ENCODE results near the gene GNLY.

The GNLY gene

DNA sequence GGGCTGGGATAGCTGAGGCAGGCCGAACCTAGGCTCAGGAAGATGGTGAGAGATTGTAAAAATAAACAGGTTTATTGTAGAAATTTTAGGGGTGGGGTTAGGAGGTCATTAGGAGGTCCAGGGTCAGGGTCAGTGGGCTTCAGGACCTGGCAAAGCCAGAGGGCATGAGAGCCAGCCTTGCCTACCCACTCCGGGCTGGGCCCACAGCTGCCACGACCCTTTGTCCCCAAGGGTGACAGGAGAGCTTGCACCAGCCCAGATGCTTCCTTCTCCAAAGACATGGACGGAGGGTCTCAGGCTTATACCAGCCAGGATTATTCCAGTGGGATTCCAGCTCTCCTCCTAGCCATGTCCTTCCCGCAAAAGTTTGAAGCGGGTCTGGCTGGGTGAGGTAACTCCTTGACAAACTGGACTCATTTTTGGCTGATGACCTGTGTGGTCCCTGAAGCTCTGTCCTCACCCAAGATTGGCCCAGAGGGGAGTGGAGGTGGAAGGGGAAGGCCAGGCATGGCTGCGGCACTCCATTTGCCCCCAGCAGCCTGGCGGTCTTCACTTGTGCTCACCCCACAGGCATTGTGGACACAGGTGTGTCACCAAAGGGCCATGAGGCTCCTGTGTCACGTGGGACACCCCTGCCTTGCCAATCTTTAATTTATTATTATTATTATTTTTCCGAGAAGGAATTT is 35.8 kb downstream of the GNLY start:
- DNase-seq (ENCODE audit: low read depth), result no peak
- TF ChIP-seq, protein P1, sequence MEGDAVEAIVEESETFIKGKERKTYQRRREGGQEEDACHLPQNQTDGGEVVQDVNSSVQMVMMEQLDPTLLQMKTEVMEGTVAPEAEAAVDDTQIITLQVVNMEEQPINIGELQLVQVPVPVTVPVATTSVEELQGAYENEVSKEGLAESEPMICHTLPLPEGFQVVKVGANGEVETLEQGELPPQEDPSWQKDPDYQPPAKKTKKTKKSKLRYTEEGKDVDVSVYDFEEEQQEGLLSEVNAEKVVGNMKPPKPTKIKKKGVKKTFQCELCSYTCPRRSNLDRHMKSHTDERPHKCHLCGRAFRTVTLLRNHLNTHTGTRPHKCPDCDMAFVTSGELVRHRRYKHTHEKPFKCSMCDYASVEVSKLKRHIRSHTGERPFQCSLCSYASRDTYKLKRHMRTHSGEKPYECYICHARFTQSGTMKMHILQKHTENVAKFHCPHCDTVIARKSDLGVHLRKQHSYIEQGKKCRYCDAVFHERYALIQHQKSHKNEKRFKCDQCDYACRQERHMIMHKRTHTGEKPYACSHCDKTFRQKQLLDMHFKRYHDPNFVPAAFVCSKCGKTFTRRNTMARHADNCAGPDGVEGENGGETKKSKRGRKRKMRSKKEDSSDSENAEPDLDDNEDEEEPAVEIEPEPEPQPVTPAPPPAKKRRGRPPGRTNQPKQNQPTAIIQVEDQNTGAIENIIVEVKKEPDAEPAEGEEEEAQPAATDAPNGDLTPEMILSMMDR (IDR thresholded peaks at IDR 0.05; ENCODE audit: control insufficient read depth, insufficient read depth, low read depth, low read length, missing control alignments), result no peak
- no peak overlapping the region for H3K4me3 ChIP-seq (ENCODE audit: control insufficient read depth, low read depth, low read length)

DNA sequence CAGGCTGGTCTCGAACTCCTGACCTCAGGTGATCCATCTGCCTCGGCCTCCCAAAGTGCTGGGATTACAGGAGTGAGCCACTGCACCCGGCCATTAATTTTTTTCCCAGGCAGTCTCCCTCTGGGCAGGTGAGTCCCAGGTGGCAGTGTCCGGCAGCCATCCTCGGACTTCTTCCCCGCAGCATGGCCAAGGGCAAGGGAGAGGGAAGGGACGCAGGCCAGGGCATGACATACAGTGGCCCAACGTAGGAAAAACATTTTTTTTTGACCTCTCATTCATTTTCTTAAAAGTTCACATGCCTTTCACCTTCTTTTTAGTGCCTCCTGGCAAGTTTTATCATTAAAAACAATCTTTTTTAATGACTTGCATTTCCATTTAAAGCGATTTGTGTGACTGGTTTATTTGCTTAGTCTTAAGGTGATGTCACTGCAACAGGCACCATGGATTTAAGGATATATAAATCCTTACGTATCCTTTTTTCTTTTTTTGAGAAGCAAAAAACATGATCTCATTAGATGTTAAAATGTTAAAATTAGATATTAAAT is 36.6 kb downstream of the GNLY start:
- TF ChIP-seq, protein P1 (IDR thresholded peaks at IDR 0.05; ENCODE audit: control insufficient read depth, insufficient read depth, low read depth, low read length, missing control alignments), result no peak
- DNase-seq (ENCODE audit: low read depth), result no peak

GRCh38 chr2:85731606-85732005 is 37.4 kb downstream of the GNLY start:
- no peak for DNase-seq (ENCODE audit: low read depth)
- TF ChIP-seq, protein P1 (IDR thresholded peaks at IDR 0.05; ENCODE audit: control insufficient read depth, insufficient read depth, low read depth, low read length, missing control alignments), result no peak
- no peak overlapping the region for H3K4me3 ChIP-seq (ENCODE audit: control insufficient read depth, low read depth, low read length)

More for the DNA sequence above, 36.6 kb downstream of the GNLY start:
- no peak overlapping the region for H3K4me3 ChIP-seq (ENCODE audit: control insufficient read depth, low read depth, low read length)

DNA sequence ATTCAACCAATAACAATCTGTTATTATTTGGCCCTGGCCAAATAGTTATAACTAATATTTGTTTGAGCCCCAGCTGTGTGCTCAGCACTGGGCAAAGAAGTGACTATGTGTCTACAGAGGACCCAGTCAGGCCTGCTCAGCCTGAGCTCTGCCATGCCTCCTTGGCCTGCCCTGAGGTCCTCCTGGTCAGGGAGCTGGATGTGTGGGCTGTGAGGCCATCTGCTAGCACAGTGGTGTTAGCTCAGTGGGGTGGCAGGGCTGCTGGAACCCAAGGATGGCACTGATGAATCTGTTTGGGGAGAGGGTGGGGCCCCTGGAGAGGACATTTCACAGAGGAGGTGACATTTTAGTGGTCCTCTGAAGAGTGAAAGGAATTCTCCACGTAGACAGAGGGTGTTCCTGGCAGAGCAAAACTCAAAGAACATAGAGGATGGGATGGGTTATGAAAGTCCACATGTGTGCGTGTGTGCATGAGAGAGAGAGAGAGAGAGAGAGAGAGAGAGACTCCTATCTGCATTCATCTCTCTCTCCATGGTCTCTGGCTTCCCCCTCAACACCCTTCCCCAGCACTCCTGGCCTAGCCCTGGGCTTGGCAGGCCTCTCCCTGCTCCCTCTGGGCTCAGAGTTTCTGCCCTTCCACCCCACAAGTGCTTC is 38.4 kb downstream of the GNLY start:
- TF ChIP-seq, protein P1 (IDR thresholded peaks at IDR 0.05; ENCODE audit: control insufficient read depth, insufficient read depth, low read depth, low read length, missing control alignments), result no peak
- H3K4me3 ChIP-seq (ENCODE audit: control insufficient read depth, low read depth, low read length), result no peak overlapping the region
- DNase-seq (ENCODE audit: low read depth), result no peak

- TF ChIP-seq, protein P1 (IDR thresholded peaks at IDR 0.05; ENCODE audit: control insufficient read depth, insufficient read depth, low read depth, low read length, missing control alignments), result no peak
- H3K4me3 ChIP-seq (ENCODE audit: control insufficient read depth, low read depth, low read length), result no peak overlapping the region
- no peak for DNase-seq (ENCODE audit: low read depth)
Observed at GRCh38 chr2:85733121-85733960, 39.2 kb downstream of the GNLY start.

GRCh38 chr2:85734015-85734414 is 39.9 kb downstream of the GNLY start:
- TF ChIP-seq, protein P1 (IDR thresholded peaks at IDR 0.05; ENCODE audit: control insufficient read depth, insufficient read depth, low read depth, low read length, missing control alignments), result no peak
- no peak overlapping the region for H3K4me3 ChIP-seq (ENCODE audit: control insufficient read depth, low read depth, low read length)
- no peak for DNase-seq (ENCODE audit: low read depth)

Data from AG09309 (cell line).